Esophagus muscularis mucosa (tissue), 3 donors: ENCODE results near the gene SDK1.

ENCODE experiments used
- CTCF ChIP-seq, 3 experiments: fragments of 200-600 bp in 2 of 3; fragments of 450-650 bp in 1 of 3; sonication (generic) in 2 of 3; IDR thresholded peaks; one replicate each; pipeline ENCODE4 v1.5.1; 2017 to 2019; ENCODE audit warnings: antibody characterized with exemption in 3 of 3, mild to moderate bottlenecking in 2 of 3, moderate library complexity in 1 of 3
- POLR2AphosphoS5 ChIP-seq, 2 donors: sonication (generic); formaldehyde crosslinking; IDR thresholded peaks; one replicate each; pipeline ENCODE4 v1.6.1; 2017; ENCODE audit warnings: antibody characterized with exemption in 2 of 2

GRCh38 chr7:4079956-4080355, 778.9 kb downstream of the SDK1 start:
- TF ChIP-seq CTCF (IDR thresholded peaks at IDR 0.05): no peak
- TF ChIP-seq POLR2AphosphoS5 (IDR thresholded peaks at IDR 0.05): no peak
